OCI-LY1 (cell line): ENCODE results near the gene DMRT3.

ENCODE experiments used
- H2AFZ ChIP-seq: fragments of 200-600 bp; sonication (generic), shearing (Covaris generic); 2 replicates; pipeline ENCODE4 v1.6.0; 2014; ENCODE audit warnings: antibody characterized with exemption, mild to moderate bottlenecking, low read length
- H3F3A ChIP-seq: fragments of 200-600 bp; sonication (generic), shearing (Covaris generic); 2 replicates; pipeline ENCODE4 v1.6.0; 2014; ENCODE audit warnings: mild to moderate bottlenecking, antibody characterized with exemption, low read length, moderate library complexity; ENCODE audit not compliant: insufficient read depth
- H3K27ac ChIP-seq: fragments of 200-600 bp; sonication (generic); 2 replicates; pipeline ENCODE4 v1.5.1; 2014; ENCODE audit warnings: low read length, mixed run types, mild to moderate bottlenecking, low read depth; ENCODE audit not compliant: poor library complexity, severe bottlenecking
- H3K27me3 ChIP-seq: fragments of 200-600 bp; sonication (generic); 2 replicates; pipeline ENCODE4 v1.6.0; 2014; ENCODE audit warnings: antibody characterized with exemption, mild to moderate bottlenecking, low read length, moderate library complexity; ENCODE audit not compliant: insufficient read depth
- H3K36me3 ChIP-seq: fragments of 200-600 bp; sonication (generic); 2 replicates; pipeline ENCODE4 v1.6.1; 2014; ENCODE audit warnings: mild to moderate bottlenecking, antibody characterized with exemption, low read length, moderate library complexity, mixed read lengths; ENCODE audit not compliant: insufficient read depth
- H3K4me1 ChIP-seq: fragments of 200-600 bp; sonication (generic); 2 replicates; pipeline ENCODE4 v1.5.1; 2014; ENCODE audit warnings: mild to moderate bottlenecking, low read length, moderate library complexity; ENCODE audit not compliant: insufficient read depth, severe bottlenecking
- H3K4me2 ChIP-seq: fragments of 200-600 bp; sonication (generic), shearing (Covaris generic); 2 replicates; pipeline ENCODE4 v1.6.1; 2014; ENCODE audit warnings: low read length
- H3K4me3 ChIP-seq: fragments of 200-600 bp; sonication (generic); 2 replicates; pipeline ENCODE4 v1.5.1; 2014; ENCODE audit warnings: low read length, low read depth, mild to moderate bottlenecking, mixed read lengths; ENCODE audit not compliant: poor library complexity, severe bottlenecking
- H3K79me2 ChIP-seq: fragments of 200-600 bp; shearing (Covaris generic); 2 replicates; pipeline ENCODE4 v1.6.1; 2016; ENCODE audit warnings: mixed run types, low read length, mixed read lengths; ENCODE audit not compliant: insufficient read depth
- H3K9ac ChIP-seq: fragments of 200-600 bp; sonication (generic), shearing (Covaris generic); 2 replicates; pipeline ENCODE4 v1.6.1; 2014; ENCODE audit warnings: mild to moderate bottlenecking, low read length, mixed read lengths
- H3K9me2 ChIP-seq: fragments of 200-600 bp; sonication (generic), shearing (Covaris generic); 2 replicates; pipeline ENCODE4 v1.6.1; 2014; ENCODE audit warnings: low read depth, mild to moderate bottlenecking, low read length, mixed read lengths
- H3K9me3 ChIP-seq: fragments of 200-600 bp; shearing (Covaris generic); 2 replicates; pipeline ENCODE4 v1.6.1; 2014; ENCODE audit warnings: low read length, mixed read lengths
- H4K20me1 ChIP-seq: fragments of 200-600 bp; sonication (generic), shearing (Covaris generic); 2 replicates; pipeline ENCODE4 v1.6.0; 2016; ENCODE audit warnings: mild to moderate bottlenecking, low read length; ENCODE audit not compliant: insufficient read depth
- CTCF ChIP-seq: fragments of 200-600 bp; sonication (generic), shearing (Covaris generic); IDR thresholded peaks from 2 replicates; pipeline ENCODE4 v1.5.1; 2017; ENCODE audit warnings: mild to moderate bottlenecking, antibody characterized with exemption, low read length, moderate library complexity, mixed read lengths
- EZH2 ChIP-seq: fragments of 200-600 bp; sonication (generic), shearing (Covaris generic); IDR thresholded peaks from 2 replicates; pipeline ENCODE4 v1.8.0; 2017; ENCODE audit warnings: borderline replicate concordance, mixed run types, mild to moderate bottlenecking, antibody characterized with exemption, low read length, moderate library complexity, mixed read lengths

The DMRT3 gene

GRCh38 chr9:1026219-1026618, 49.8 kb downstream of the DMRT3 start:
- H3K4me1 ChIP-seq, result no peaks in the 10 kb centered on the region
- TF ChIP-seq EZH2 (no peak), CTCF (no peak)
- H3F3A ChIP-seq, result no peaks in the 10 kb centered on the region
- H3K27ac ChIP-seq, result no peak overlapping the region
- no peaks in the 10 kb centered on the region for H3K36me3 ChIP-seq
- no peaks in the 10 kb centered on the region for H4K20me1 ChIP-seq
- H3K4me2 ChIP-seq, result no peak overlapping the region
- H3K79me2 ChIP-seq, result no peaks in the 10 kb centered on the region
- H3K9me3 ChIP-seq, result no peaks in the 10 kb centered on the region
- no peaks in the 10 kb centered on the region for H3K9me2 ChIP-seq
- H3K27me3 ChIP-seq, result no peaks in the 10 kb centered on the region
- no peak overlapping the region for H3K4me3 ChIP-seq
- H2AFZ ChIP-seq, result no peak overlapping the region
- H3K9ac ChIP-seq, result no peak overlapping the region

DNA sequence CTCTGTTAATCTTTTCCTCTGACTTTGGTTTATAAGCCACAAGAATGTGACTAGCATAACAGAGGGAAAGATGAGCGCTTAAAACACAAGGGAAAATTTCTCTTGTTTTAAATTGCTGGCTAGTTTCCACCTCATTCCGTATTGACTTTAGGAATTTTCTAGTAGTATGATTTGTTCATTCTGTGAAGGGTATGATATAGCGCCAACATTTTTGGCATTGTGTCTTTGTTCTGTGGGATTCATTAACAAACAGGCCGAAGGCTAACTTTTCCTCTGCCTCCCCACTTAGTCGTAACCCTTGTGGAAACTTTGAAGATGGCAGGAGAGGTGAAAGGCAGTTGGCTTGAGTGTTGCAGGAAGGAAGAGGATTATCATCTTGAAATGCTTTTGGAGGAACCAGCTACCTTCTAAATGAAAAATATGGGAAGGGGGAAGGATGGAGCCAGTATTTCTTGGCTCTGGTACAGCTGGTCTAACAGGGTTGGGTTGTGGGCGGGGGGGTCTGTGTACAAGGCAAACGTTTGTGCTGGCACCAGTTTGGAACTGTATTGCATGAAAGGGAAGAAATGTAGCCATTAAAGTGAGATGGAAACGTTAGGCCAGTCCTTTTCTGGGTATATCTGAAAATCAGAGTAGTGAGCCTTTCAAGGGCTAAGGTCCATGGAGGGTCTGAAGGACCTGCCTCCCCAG, 52.2 kb downstream of the DMRT3 start:
- Histone ChIP-seq H3K4me2 (no peak overlapping the region), H3K27ac (no peak overlapping the region), H3K9me2 (no peaks in the 10 kb centered on the region), H3K4me1 (no peaks in the 10 kb centered on the region), H3K4me3 (no peak overlapping the region), H2AFZ (no peak overlapping the region), H3K79me2 (no peaks in the 10 kb centered on the region), H3K9ac (no peak overlapping the region), H3K36me3 (no peaks in the 10 kb centered on the region), H3K27me3 (no peaks in the 10 kb centered on the region), H4K20me1 (no peaks in the 10 kb centered on the region), H3K9me3 (no peaks in the 10 kb centered on the region), H3F3A (no peaks in the 10 kb centered on the region)
- TF ChIP-seq CTCF, result no peak
- no peak for TF ChIP-seq EZH2

- Histone ChIP-seq H4K20me1 (no peaks in the 10 kb centered on the region), H3K9me3 (no peaks in the 10 kb centered on the region), H3K9me2 (no peaks in the 10 kb centered on the region), H3K27ac (no peak overlapping the region), H3K27me3 (no peaks in the 10 kb centered on the region), H3F3A (no peaks in the 10 kb centered on the region), H3K4me2 (no peak overlapping the region), H3K4me3 (no peak overlapping the region), H3K9ac (no peak overlapping the region), H3K4me1 (no peaks in the 10 kb centered on the region), H2AFZ (no peak overlapping the region), H3K36me3 (no peaks in the 10 kb centered on the region), H3K79me2 (no peaks in the 10 kb centered on the region)
- no peak for TF ChIP-seq CTCF
- no peak for TF ChIP-seq EZH2
Observed at GRCh38 chr9:1031951-1032601, 55.6 kb downstream of the DMRT3 start.
